GM18868 (cell line): Measurements from ENCODE around the gene USP48.
"Not testable (repeated sequence)": the region's sequence is repeated elsewhere in the genome, so short reads cannot be mapped to it uniquely, and the experiment has no call there.

ENCODE experiments used
- ATAC-seq: cut with Tn5 transposase; IDR thresholded peaks from one replicate; pipeline ENCODE4 v1.9.1; 2021; ENCODE audit warnings: mild to moderate bottlenecking, moderate library complexity; ENCODE audit not compliant: unreplicated experiment

USP48 gene

GRCh38 chr1:21704145-21704544, 78.8 kb downstream of the USP48 start:
- ATAC-seq = no peak

- ATAC-seq = no peak
These were observed 79.5 kb downstream of the USP48 start for GRCh38 chr1:21703318-21703963.

- ATAC-seq = no peak
These were observed 80.2 kb downstream of the USP48 start for GRCh38 chr1:21702780-21703179.

GRCh38 chr1:21701401-21701800, 81.5 kb downstream of the USP48 start:
- ATAC-seq = no peak

DNA sequence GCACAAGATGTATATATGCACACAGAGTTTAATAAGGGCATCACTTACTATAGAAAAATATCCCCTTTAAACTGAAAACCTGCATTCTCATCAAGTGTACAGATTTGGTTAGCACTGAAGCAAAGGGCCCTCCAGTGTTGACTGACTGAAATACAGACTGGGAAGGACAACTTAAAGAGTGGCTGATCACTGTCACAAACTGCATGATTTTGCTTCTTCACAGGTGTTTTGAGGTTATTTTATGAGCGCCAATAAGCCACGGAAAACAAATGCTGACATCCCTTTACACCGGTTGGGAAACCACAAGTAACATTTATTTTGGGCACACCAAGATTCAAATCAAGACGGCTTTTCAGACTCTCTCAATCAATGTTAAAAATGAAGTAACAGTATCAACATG, 82.9 kb downstream of the USP48 start:
- ATAC-seq = no peak

GRCh38 chr1:21696931-21697330, 86.0 kb downstream of the USP48 start:
- no peak for ATAC-seq

- ATAC-seq = no peak
These were observed 89.2 kb downstream of the USP48 start for GRCh38 chr1:21693732-21694131.

DNA sequence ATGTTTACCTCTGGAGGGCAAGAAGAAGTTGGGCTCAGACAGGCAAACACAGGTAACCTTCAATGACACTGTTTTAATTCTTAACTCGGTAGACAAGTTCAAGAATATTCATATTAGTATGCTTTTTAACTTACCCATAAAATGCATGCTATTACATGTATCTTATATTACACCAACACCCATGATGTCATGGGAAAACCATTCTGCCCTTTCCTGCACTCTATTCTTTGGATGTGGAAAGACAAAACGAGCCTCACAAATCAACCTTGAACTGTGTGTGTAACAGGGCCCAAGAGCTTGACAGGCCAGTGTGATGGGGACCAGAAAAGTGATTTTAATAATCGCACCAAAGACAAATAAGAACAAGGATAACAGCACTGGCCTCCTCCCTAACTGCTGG, 91.2 kb downstream of the USP48 start:
- no peak for ATAC-seq

GRCh38 chr1:21689661-21690372, 93.1 kb downstream of the USP48 start:
- no peak for ATAC-seq

DNA sequence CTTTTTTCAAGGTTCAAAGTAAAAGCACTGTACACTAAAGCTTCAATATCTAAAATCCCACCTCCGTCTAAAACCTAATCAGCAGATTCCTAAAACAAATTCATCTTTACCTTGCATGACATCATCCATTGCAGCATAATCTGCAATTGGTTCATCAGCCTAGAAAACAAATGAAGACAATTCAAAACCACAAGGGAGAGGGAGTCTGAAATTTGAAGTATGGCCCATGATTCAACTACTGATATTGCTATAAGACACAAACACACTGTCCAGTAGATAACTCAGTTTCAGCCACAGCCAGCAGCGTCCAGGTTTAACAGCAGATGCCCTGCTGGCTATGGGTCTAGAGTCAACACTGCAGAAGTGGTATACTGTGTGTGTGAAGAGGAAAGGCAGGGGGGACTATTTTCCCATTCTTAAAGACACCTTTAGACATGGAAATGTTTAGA, 95.8 kb downstream of the USP48 start:
- no peak for ATAC-seq

- no peak for ATAC-seq
These were observed 96.8 kb downstream of the USP48 start for GRCh38 chr1:21685946-21686678.

- ATAC-seq = no peak
These were observed 101.5 kb downstream of the USP48 start for GRCh38 chr1:21681426-21681825.

- ATAC-seq = no peak
These were observed 102.0 kb downstream of the USP48 start for GRCh38 chr1:21680918-21681317.

DNA sequence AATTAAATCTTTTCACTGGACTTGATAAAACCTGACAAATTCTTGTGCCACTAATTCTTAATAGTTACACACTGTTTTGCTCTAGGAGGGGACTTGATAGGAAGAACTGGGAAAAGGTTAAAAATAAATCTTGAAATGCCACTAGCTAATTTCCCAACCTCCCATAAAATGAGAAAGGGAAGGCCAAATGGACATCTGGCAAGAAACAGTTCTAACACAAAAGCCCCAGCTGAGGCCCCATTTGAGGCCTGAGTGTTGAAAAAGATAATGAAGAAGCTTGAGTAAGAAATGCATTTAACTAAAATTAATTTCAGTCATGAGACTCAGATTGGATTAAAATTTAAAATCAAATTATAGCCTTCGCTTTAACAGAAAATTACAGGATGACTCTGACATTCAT, 102.6 kb downstream of the USP48 start:
- no peak for ATAC-seq

DNA sequence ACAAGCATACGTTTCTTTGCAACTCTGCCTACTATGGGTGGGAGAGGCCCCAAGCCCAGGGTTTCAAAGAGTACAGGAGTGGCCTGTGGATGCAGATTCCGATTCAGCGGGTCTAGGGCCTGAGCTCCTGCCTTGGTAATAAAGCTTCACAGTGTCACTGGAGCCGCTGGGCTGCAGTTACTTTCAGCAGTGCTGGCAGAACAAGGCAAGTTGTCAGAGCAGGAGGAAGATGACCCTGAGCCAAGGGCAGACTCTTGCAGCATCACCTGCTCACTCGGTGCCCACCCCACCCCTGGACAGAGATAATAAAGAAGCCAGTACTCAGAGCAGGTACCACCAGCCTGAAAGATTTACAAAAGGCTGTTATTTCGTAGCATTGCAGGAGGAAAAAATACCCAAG, 105.8 kb downstream of the USP48 start:
- ATAC-seq = no peak

- no peak for ATAC-seq
These were observed 108.0 kb downstream of the USP48 start for GRCh38 chr1:21674957-21675356.

- ATAC-seq = not testable (repeated sequence)
These were observed 109.1 kb downstream of the USP48 start for GRCh38 chr1:21673853-21674252.

DNA sequence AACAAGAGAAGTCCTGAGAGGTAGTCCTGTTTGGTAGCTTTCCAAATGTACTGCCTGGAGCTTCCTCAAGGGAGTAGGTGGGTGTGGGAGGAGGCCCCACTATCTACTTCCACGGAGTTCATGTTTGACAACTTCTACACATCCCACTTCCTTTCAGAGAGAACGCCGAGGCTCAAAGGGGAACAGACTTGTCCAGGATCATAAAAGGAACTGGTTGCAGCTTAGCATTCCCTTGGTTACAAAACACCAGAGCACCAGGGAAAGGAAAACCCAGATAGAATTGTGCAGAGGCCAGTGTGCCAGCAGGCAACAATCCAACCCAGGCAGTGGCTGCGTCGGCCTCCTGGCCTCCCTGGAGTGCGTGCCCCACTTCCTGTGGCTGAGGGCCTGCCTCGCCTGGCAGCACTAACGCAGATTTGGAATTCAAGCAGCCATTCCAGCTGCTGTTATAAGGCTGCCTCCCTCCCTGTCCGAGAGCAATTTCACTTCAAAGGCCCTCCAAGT, 109.6 kb downstream of the USP48 start:
- ATAC-seq = no peak

GRCh38 chr1:21672478-21673276, 110.3 kb downstream of the USP48 start:
- ATAC-seq = no peak

DNA sequence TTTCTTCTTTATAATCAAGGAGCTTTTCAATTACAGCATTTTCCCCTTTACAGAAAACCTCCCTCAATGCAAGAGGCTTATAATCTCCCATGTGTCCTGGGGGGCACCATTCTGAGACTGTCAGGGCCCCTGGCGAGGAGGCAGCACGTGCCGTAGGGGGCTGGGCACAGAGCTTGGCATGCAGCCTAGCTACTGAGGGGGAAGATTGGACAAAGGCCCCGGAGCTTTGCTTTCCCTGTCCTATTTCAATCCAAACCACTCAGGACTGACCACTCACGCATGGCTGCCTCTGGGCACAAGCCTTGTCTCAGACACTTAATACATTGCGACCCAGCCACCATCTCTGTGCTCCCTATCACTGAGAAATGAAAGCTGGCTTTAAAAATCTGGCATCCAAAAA, 111.0 kb downstream of the USP48 start:
- no peak for ATAC-seq
